Measurements from ENCODE around the gene NCAM1. TPM values are rescaled to one million over a fixed set of nuclear protein-coding genes. Genes with fewer than 3 reads are reported as not detected.

The NCAM1 gene
- total and polyA plus RNA-seq, 2 donors (not counting 3 experiments of a cell fraction or from before 2014, with no cell fraction given), result 0.03 TPM; not detected in 1

DNA sequence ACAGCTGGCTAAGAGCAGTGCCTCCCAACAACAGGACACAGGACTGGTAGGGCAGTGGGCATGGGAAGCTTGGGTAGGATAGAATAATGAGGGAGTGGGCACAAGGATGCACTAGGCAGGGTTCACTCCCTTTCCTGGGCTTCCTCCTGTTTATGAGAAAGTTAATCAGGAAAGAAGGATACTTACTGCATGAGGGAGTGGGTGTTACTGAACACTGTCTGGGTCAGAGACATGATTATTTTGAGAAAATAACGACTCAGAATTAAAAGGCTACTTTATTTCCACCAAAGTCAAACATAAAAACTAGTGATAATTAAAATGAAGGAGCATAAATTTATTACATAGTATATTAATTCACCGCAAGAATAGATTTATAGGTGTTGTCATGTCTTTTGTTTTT lies 35.8 kb downstream of the NCAM1 start:
- Histone ChIP-seq H2AFZ (ENCODE audit: low read depth, low read length) (no peak overlapping the region), H3K4me1 (ENCODE audit: control insufficient read depth, extremely low read depth, insufficient read depth, low read length) (no peaks in the 10 kb centered on the region), H3K36me3 (ENCODE audit: control insufficient read depth in 2 of 2, extremely low read depth in 1 of 2, insufficient read depth in 2 of 2, low read length in 2 of 2) (no peaks in the 10 kb centered on the region), H3K27me3 (ENCODE audit: control insufficient read depth in 2 of 2, insufficient read depth in 2 of 2, low read length in 2 of 2) (no peaks in the 10 kb centered on the region), H3K27ac (ENCODE audit: insufficient read depth, low read depth, low read length) (no peak overlapping the region), H3K9me3 (replicated peaks; ENCODE audit: control insufficient read depth, insufficient read depth, low read length) (no peaks in the 10 kb centered on the region), H3K79me2 (ENCODE audit: control insufficient read depth, insufficient read depth, low read length) (no peaks in the 10 kb centered on the region), H3K9me1 (replicated peaks; ENCODE audit: control insufficient read depth, extremely low read depth, insufficient read depth, low read length) (no peaks in the 10 kb centered on the region), H4K20me1 (replicated peaks; ENCODE audit: control insufficient read depth, extremely low read depth, insufficient read depth, low read length) (no peaks in the 10 kb centered on the region), H3K9ac (replicated peaks; ENCODE audit: extremely low read depth, insufficient read depth, low read length) (no peak overlapping the region), H3K4me3 (replicated peaks in 1 of 3; ENCODE audit: insufficient read depth in 1 of 3, low read depth in 1 of 3, low read length in 3 of 3) (no peak overlapping the region), H3K4me2 (ENCODE audit: insufficient read depth, low read length) (no peak overlapping the region)
- intact Hi-C loops (cut with micrococcal nuclease) (no loop called here), dilution Hi-C loops (cut with MboI; ENCODE audit: extremely low pct_ligation_motif_present, low sequenced_read_pairs) (no loop called here)
- DNase-seq (ENCODE audit: low read depth, low spot score), result no peak
- no TSS peak for BruUV-seq (replicated peaks)
- no peak for FAIRE-seq
- CTCF ChIA-PET, result no interaction called here
- POLR2A ChIA-PET, result no interaction called here
- no peak for TF ChIP-seq EZH2 (IDR thresholded peaks at IDR 0.05; ENCODE audit: borderline replicate concordance, low read depth, low read length, severe bottlenecking)
- TF ChIP-seq, protein P1, sequence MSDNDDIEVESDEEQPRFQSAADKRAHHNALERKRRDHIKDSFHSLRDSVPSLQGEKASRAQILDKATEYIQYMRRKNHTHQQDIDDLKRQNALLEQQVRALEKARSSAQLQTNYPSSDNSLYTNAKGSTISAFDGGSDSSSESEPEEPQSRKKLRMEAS (IDR thresholded peaks at IDR 0.05; ENCODE audit: insufficient read depth, insufficient read length), result no peak

DNA sequence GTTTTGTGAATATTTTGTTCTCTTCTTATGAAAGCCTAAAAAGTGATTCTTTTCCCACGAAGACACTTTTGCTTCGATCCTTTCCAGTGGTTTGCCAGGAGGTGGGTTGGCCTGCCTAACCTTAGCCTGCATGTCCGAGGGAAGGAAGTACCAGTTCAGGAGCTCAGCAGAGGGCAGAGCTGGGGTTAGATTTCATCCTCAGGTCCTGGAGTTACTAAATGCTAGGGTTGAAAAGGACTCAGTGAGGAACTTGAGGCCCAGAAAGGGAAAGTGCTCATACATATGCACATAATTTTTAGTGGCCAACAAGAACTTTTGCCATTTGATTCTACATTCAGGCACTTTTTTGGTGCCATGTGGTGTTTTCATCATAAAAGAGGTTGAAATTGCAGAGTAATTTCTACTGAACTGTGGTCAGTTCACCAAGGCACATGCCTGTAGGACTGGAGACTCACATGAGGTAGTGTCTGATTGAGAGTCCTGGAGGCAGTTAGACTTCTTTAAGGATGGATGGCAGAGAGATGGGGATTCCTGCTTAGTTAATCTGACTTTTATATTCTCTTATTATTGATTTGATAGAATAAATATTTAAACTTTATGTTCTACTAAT lies 36.7 kb downstream of the NCAM1 start:
- FAIRE-seq, result no peak
- Histone ChIP-seq H3K9me3 (replicated peaks; ENCODE audit: control insufficient read depth, insufficient read depth, low read length) (no peaks in the 10 kb centered on the region), H2AFZ (ENCODE audit: low read depth, low read length) (no peak overlapping the region), H3K4me3 (replicated peaks in 1 of 3; ENCODE audit: insufficient read depth in 1 of 3, low read depth in 1 of 3, low read length in 3 of 3) (no peak overlapping the region), H3K27me3 (ENCODE audit: control insufficient read depth in 2 of 2, insufficient read depth in 2 of 2, low read length in 2 of 2) (no peaks in the 10 kb centered on the region), H3K27ac (ENCODE audit: insufficient read depth, low read depth, low read length) (no peak overlapping the region), H4K20me1 (replicated peaks; ENCODE audit: control insufficient read depth, extremely low read depth, insufficient read depth, low read length) (no peaks in the 10 kb centered on the region), H3K79me2 (ENCODE audit: control insufficient read depth, insufficient read depth, low read length) (no peaks in the 10 kb centered on the region), H3K4me1 (ENCODE audit: control insufficient read depth, extremely low read depth, insufficient read depth, low read length) (no peaks in the 10 kb centered on the region), H3K9me1 (replicated peaks; ENCODE audit: control insufficient read depth, extremely low read depth, insufficient read depth, low read length) (no peaks in the 10 kb centered on the region), H3K9ac (replicated peaks; ENCODE audit: extremely low read depth, insufficient read depth, low read length) (no peak overlapping the region), H3K36me3 (ENCODE audit: control insufficient read depth in 2 of 2, extremely low read depth in 1 of 2, insufficient read depth in 2 of 2, low read length in 2 of 2) (no peaks in the 10 kb centered on the region), H3K4me2 (ENCODE audit: insufficient read depth, low read length) (no peak overlapping the region)
- ChIA-PET CTCF (no interaction called here), POLR2A (no interaction called here)
- no TSS peak for BruUV-seq (replicated peaks)
- intact Hi-C loops (cut with micrococcal nuclease) (no loop called here), dilution Hi-C loops (cut with MboI; ENCODE audit: extremely low pct_ligation_motif_present, low sequenced_read_pairs) (no loop called here)
- TF ChIP-seq POLR2A (IDR thresholded peaks at IDR 0.05; ENCODE audit: low read depth, low read length) (no peak), MYC (IDR thresholded peaks at IDR 0.05; ENCODE audit: low read depth, low read length) (no peak), GATA2 (IDR thresholded peaks at IDR 0.05; ENCODE audit: insufficient read depth, insufficient read length, low read depth, low read length) (no peak), FOS (IDR thresholded peaks at IDR 0.05; ENCODE audit: borderline replicate concordance, insufficient read depth, low read length) (no peak)
- TF ChIP-seq, protein P2, sequence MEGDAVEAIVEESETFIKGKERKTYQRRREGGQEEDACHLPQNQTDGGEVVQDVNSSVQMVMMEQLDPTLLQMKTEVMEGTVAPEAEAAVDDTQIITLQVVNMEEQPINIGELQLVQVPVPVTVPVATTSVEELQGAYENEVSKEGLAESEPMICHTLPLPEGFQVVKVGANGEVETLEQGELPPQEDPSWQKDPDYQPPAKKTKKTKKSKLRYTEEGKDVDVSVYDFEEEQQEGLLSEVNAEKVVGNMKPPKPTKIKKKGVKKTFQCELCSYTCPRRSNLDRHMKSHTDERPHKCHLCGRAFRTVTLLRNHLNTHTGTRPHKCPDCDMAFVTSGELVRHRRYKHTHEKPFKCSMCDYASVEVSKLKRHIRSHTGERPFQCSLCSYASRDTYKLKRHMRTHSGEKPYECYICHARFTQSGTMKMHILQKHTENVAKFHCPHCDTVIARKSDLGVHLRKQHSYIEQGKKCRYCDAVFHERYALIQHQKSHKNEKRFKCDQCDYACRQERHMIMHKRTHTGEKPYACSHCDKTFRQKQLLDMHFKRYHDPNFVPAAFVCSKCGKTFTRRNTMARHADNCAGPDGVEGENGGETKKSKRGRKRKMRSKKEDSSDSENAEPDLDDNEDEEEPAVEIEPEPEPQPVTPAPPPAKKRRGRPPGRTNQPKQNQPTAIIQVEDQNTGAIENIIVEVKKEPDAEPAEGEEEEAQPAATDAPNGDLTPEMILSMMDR (IDR thresholded peaks at IDR 0.05; ENCODE audit: extremely low read depth in 1 of 2, insufficient read depth in 1 of 2, low read depth in 1 of 2, low read length in 2 of 2), result no peak
- DNase-seq (ENCODE audit: low read depth, low spot score), result no peak

Measured in endothelial cell of umbilical vein (primary cell).